HG03159 (cell line): Measurements from ENCODE around the gene BCL2L12.
"Not testable (repeated sequence)": the region's sequence is repeated elsewhere in the genome, so short reads cannot be mapped to it uniquely, and the experiment has no call there.

Source experiments
- ATAC-seq: cut with Tn5 transposase; IDR thresholded peaks from one replicate; pipeline ENCODE4 v1.9.1; 2021; ENCODE audit warnings: mild to moderate bottlenecking, moderate library complexity; ENCODE audit not compliant: unreplicated experiment

BCL2L12 gene

GRCh38 chr19:49704888-49705642, 39.3 kb downstream of the BCL2L12 start:
- no peak for ATAC-seq

GRCh38 chr19:49705919-49706318, 40.2 kb downstream of the BCL2L12 start:
- no peak for ATAC-seq

GRCh38 chr19:49710372-49710951, 44.7 kb downstream of the BCL2L12 start:
- ATAC-seq, result no peak

DNA sequence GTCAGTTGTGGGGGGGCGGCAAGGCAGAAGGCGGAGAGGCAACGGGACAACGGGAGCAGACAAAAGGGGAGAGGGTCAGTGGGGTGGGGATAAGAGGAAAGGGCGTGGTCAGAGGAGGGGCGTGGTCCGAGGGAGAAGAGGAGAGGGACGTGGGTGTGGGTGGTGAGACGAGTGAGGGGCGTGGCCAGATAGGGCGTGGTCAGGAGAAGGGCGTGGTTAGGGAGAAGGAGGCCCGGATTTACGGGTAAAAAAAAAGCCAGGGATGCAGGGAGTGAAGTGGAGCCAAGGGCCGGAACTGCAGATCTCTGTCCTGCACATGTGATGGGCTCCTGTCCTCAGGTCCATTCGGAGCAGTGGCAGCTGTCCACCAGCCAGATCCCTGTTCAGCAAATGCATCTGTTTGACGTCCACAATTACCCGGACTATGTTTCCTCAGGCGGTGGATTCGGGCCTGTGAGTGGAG, 46.7 kb downstream of the BCL2L12 start:
- no peak for ATAC-seq

DNA sequence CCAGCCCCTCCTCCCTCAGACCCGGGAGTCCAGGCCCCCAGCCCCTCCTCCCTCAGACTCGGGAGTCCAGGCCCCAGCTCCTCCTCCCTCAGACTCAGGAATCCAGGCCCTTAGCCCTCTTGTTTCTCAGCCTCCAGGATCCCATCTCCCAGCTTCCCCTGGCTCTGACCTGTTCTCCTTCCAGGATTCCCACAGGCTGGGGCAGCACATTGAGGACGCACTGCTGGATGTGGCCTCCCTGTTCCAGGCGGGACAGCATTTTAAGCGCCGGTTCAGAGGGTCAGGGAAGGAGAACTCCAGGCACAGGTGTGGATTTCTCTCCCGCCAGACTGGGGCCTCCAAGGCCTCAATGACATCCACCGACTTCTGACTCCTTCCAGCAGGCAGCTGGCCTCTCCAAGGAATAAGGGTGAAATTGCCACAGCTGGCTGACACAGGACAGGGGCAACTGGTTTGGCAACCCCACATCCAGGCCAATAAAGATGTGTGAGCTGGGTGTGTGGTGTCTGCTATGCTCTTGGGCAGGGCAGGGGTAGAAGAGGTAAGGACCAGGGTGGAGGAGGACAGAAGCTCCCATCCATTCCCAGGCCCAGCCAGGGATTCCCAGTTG, 47.6 kb downstream of the BCL2L12 start:
- no peak for ATAC-seq

GRCh38 chr19:49716154-49716553, 50.4 kb downstream of the BCL2L12 start:
- ATAC-seq, result no peak

DNA sequence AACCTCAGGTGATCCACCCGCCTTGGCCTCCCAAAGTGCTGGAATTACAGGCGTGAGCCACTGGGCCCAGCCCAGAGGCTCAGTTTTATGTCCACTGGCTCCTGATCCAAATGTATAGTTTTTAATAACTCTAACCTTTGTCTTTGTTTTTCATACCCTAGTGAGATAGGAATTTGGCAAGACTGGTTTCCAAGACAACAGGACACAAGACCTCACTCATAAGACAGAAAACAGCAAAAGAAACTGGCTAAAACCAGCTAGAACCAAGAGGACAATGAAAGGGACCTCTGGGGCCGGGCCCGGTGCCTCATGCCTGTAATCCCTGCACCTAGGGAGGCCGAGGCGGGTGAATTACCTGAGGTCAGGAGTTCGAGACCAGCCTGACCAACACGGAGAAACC, 52.8 kb downstream of the BCL2L12 start:
- ATAC-seq, result no peak

DNA sequence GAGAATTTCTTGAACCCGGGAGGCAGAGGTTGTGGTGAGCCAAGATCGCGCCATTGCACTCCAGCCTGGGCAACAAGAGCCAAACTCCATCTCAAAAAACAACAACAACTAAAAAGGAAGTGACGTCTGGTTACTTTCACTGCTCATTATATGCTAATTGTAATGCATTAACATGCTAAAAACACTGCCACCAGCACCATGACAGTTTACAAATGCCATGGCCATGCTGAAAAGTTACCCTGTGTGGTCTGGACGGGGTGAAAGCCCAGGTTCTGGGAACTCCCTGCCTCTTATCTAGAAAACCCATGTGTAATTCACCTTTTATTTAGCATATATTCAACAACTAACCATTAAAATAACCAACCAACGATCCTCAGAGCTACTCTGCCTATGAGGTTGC, 53.3 kb downstream of the BCL2L12 start:
- no peak for ATAC-seq

DNA sequence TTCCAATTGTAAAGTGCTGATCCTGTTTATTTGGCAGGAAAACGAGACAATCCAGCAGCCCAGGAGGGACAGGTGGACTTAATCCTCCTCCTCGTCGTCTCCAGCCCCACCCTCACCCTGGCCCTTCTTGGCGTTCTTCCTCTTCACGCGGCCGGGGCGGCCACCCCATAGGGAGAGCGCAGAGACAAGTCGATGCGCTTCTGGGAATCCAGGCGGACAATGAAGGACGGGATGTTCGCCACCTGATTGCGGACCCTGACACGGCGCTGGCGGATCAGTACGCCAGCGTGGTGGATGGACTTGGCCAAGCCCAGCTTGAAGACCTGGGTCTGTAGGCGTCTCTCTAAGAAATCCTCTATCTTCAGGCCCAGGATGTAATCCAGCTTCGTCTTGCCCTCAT, 53.7 kb downstream of the BCL2L12 start:
- ATAC-seq, result not testable (repeated sequence)
